ENCODE measurements around the gene CAMK1D. TPM values are rescaled to one million over a fixed set of nuclear protein-coding genes. Genes with fewer than 3 reads are reported as not detected.
A peak's percentile ranks its signal among the peaks of the same experiment; 100 is the strongest.

CAMK1D gene
- total RNA-seq, 1 experiment from 2014 or later = 10.2 TPM

- H3K9me3 Mint-ChIP-seq = peaks cover 9% of the 10 kb centered on the region; the same call in 1 of the 2 replicates
- ATAC-seq (no peak), DNase-seq (ENCODE audit: low spot score) (no peak)
- H3K27me3 Mint-ChIP-seq (ENCODE audit: low read depth) = no peaks in the 10 kb centered on the region
- TF ChIP-seq GTF2I (CRISPR knock-in tag; conservative IDR thresholded peaks at IDR 0.05) (no peak), ELF4 (CRISPR knock-in tag; IDR thresholded peaks at IDR 0.05; ENCODE audit: low read depth) (no peak)
- peaks cover 48% of the 10 kb centered on the region for H3K4me1 Mint-ChIP-seq
- H3K27ac Mint-ChIP-seq = no peak overlapping the region
- H3K4me3 Mint-ChIP-seq = no peak overlapping the region
- no peaks in the 10 kb centered on the region for H3K36me3 Mint-ChIP-seq
- CTCF ChIA-PET = no interaction called here
- POLR2A ChIA-PET = no interaction called here
Measured at GRCh38 chr10:12504176-12504575, 154.8 kb downstream of the CAMK1D start.

- DNase-seq (ENCODE audit: low spot score) (no peak), ATAC-seq (no peak)
- H3K36me3 Mint-ChIP-seq = no peaks in the 10 kb centered on the region
- POLR2A ChIA-PET = no interaction called here
- no peaks in the 10 kb centered on the region for H3K27me3 Mint-ChIP-seq (ENCODE audit: low read depth)
- no peak for TF ChIP-seq ZNF423 (CRISPR knock-in tag; IDR thresholded peaks at IDR 0.05)
- no peak for TF ChIP-seq RORB (CRISPR knock-in tag; IDR thresholded peaks at IDR 0.05)
- TF ChIP-seq MLX (CRISPR knock-in tag; IDR thresholded peaks at IDR 0.05) = no peak
- TF ChIP-seq ZNF317 (CRISPR knock-in tag; IDR thresholded peaks at IDR 0.05; ENCODE audit: borderline replicate concordance, low read depth) = no peak
- TF ChIP-seq ETV6 (CRISPR knock-in tag; IDR thresholded peaks at IDR 0.05) = no peak
- TF ChIP-seq STAT6 (CRISPR knock-in tag; conservative IDR thresholded peaks at IDR 0.05; ENCODE audit: low read depth) = no peak
- no peak for TF ChIP-seq ZNF512 (CRISPR knock-in tag; IDR thresholded peaks at IDR 0.05; ENCODE audit: borderline replicate concordance)
- TF ChIP-seq NR1H2 (CRISPR knock-in tag; IDR thresholded peaks at IDR 0.05) = no peak
- no peak for TF ChIP-seq PRDM15 (CRISPR knock-in tag; IDR thresholded peaks at IDR 0.05)
- no peak for TF ChIP-seq GRHL2 (CRISPR knock-in tag; IDR thresholded peaks at IDR 0.05; ENCODE audit: insufficient replicate concordance, severe bottlenecking)
- TF ChIP-seq ZSCAN18 (CRISPR knock-in tag; IDR thresholded peaks at IDR 0.05) = no peak
- TF ChIP-seq TP53 (CRISPR knock-in tag; IDR thresholded peaks at IDR 0.05) = no peak
- no peak for TF ChIP-seq NR2C2 (CRISPR knock-in tag; IDR thresholded peaks at IDR 0.05)
- TF ChIP-seq ZNF219 (CRISPR knock-in tag; IDR thresholded peaks at IDR 0.05; ENCODE audit: borderline replicate concordance) = no peak
- TF ChIP-seq ZNF121 (CRISPR knock-in tag; IDR thresholded peaks at IDR 0.05) = no peak
- no peak for TF ChIP-seq AFF4 (CRISPR knock-in tag; IDR thresholded peaks at IDR 0.05; ENCODE audit: borderline replicate concordance)
- H3K4me3 Mint-ChIP-seq = no peak overlapping the region
- peaks cover 9% of the 10 kb centered on the region; the same call in 1 of the 2 replicates for H3K9me3 Mint-ChIP-seq
- 0 out of 2 replicates have a peak overlapping the region, but pooled peaks have one; percentile 0 for H3K27ac Mint-ChIP-seq
- CTCF ChIA-PET = no interaction called here
- peaks cover 43% of the 10 kb centered on the region for H3K4me1 Mint-ChIP-seq
Measured at GRCh38 chr10:12504628-12505027, 155.3 kb downstream of the CAMK1D start.

Data from WTC11 (cell line).